ENCODE data around the gene LRP2. TPM values are rescaled to one million over a fixed set of nuclear protein-coding genes. Genes with fewer than 3 reads are reported as not detected.
"Not testable (repeated sequence)": the region's sequence is repeated elsewhere in the genome, so short reads cannot be mapped to it uniquely, and the experiment has no call there.

The LRP2 gene
- total and polyA plus RNA-seq, 2 donors from 2014 or later, result 44.7 to 85.4 TPM

DNA sequence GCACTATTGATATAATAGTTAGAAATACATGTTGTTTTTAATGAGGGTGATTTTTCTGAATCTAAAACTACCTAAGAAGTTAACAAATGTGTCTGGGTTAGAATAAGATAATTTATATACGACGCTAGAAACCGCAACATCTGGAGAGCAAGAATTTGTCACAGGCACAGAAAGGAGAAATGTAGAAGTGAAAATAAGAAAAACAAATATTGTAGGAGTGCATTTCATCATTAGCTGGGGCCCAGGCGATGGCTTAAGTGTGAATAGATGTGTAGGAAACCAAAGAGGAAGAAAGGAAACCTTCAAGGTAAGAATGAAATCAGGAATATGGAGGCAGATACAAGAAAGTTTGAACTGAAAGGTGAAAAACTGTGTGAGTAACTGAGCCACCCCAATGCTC, 90.3 kb downstream of the LRP2 start:
- DNase-seq (no peak), FAIRE-seq (no peak)
- no peaks in the 10 kb centered on the region for H3K9me3 ChIP-seq (ENCODE audit: control insufficient read depth in 2 of 3, insufficient read depth in 1 of 3, low read length in 3 of 3)
- TF ChIP-seq CTCF (IDR thresholded peaks at IDR 0.05; ENCODE audit: borderline replicate concordance, extremely low read depth, insufficient read depth), result no peak
- H3K4me3 ChIP-seq (ENCODE audit: low read length in 3 of 3), result no peak overlapping the region
- H3K27ac ChIP-seq (ENCODE audit: low read depth in 2 of 2, low read length in 2 of 2), result no peak overlapping the region
- H3K4me1 ChIP-seq (ENCODE audit: control insufficient read depth in 2 of 3, insufficient read depth in 2 of 3, low read depth in 1 of 3, low read length in 3 of 3), result no peaks in the 10 kb centered on the region
- no peaks in the 10 kb centered on the region for H3K27me3 ChIP-seq (ENCODE audit: control insufficient read depth, insufficient read depth, low read length)
- H3K36me3 ChIP-seq (ENCODE audit: control insufficient read depth in 2 of 3, insufficient read depth in 3 of 3, low read length in 3 of 3), result peaks cover 0 to 37% (median 3%) of the 10 kb centered on the region in 3 donors
- intact Hi-C loops (cut with DNase I), result no loop called here
- H3K9ac ChIP-seq (ENCODE audit: low read length in 3 of 3), result no peak overlapping the region

GRCh38 chr2:169270574-169270973, 91.8 kb downstream of the LRP2 start:
- H3K27me3 ChIP-seq (ENCODE audit: control insufficient read depth, insufficient read depth, low read length); H3K9me3 ChIP-seq (ENCODE audit: control insufficient read depth in 2 of 3, insufficient read depth in 1 of 3, low read length in 3 of 3); H3K27ac ChIP-seq (ENCODE audit: low read depth in 2 of 2, low read length in 2 of 2); H3K4me1 ChIP-seq (ENCODE audit: control insufficient read depth in 2 of 3, insufficient read depth in 2 of 3, low read depth in 1 of 3, low read length in 3 of 3); FAIRE-seq; H3K9ac ChIP-seq (ENCODE audit: low read length in 3 of 3); H3K4me3 ChIP-seq (ENCODE audit: low read length in 3 of 3); intact Hi-C loops (cut with DNase I); DNase-seq: not testable (repeated sequence)
- peaks cover 0 to 40% (median 2%) of the 10 kb centered on the region in 3 donors for H3K36me3 ChIP-seq (ENCODE audit: control insufficient read depth in 2 of 3, insufficient read depth in 3 of 3, low read length in 3 of 3)

DNA sequence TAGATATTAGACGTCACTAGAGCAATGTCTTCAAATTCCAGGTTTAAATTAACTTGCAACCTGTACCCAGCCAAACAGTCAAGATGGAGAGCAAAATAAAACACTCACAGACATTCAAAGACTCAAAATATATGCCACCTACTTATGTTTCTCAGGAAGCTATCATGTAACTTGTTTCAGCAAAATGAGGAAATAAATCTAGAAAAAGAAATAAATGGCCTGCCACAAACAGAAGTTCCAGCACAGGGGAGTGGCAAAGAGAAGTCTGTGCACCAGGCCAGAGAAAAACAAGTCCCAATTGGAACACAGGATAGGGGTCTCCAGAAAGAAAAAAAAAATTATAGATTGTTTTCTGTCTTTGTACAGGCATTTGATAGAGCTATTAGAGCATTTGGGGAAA, 96.7 kb downstream of the LRP2 start:
- Histone ChIP-seq H3K36me3 (ENCODE audit: control insufficient read depth in 2 of 3, insufficient read depth in 3 of 3, low read length in 3 of 3) (peaks cover 0 to 9% (median 0%) of the 10 kb centered on the region in 3 donors), H3K9me3 (ENCODE audit: control insufficient read depth in 2 of 3, insufficient read depth in 1 of 3, low read length in 3 of 3) (no peaks in the 10 kb centered on the region), H3K27me3 (ENCODE audit: control insufficient read depth, insufficient read depth, low read length) (no peaks in the 10 kb centered on the region), H3K27ac (ENCODE audit: low read depth in 2 of 2, low read length in 2 of 2) (no peak overlapping the region), H3K4me1 (ENCODE audit: control insufficient read depth in 2 of 3, insufficient read depth in 2 of 3, low read depth in 1 of 3, low read length in 3 of 3) (no peaks in the 10 kb centered on the region), H3K4me3 (ENCODE audit: low read length in 3 of 3) (no peak overlapping the region), H3K9ac (ENCODE audit: low read length in 3 of 3) (no peak overlapping the region)
- no peak for FAIRE-seq
- DNase-seq, result peak in 2 of 5 donors; percentile 28 to 43
- intact Hi-C loops (cut with DNase I), result no loop called here
- no peak for TF ChIP-seq CTCF (IDR thresholded peaks at IDR 0.05; ENCODE audit: borderline replicate concordance, extremely low read depth, insufficient read depth)

GRCh38 chr2:169260846-169261642, 101.3 kb downstream of the LRP2 start:
- Histone ChIP-seq H3K4me3 (ENCODE audit: low read length in 3 of 3) (no peak overlapping the region), H3K36me3 (ENCODE audit: control insufficient read depth in 2 of 3, insufficient read depth in 3 of 3, low read length in 3 of 3) (peaks cover 0 to 12% (median 0%) of the 10 kb centered on the region in 3 donors), H3K27me3 (ENCODE audit: control insufficient read depth, insufficient read depth, low read length) (no peaks in the 10 kb centered on the region), H3K9me3 (ENCODE audit: control insufficient read depth in 2 of 3, insufficient read depth in 1 of 3, low read length in 3 of 3) (no peaks in the 10 kb centered on the region), H3K9ac (ENCODE audit: low read length in 3 of 3) (no peak overlapping the region), H3K27ac (ENCODE audit: low read depth in 2 of 2, low read length in 2 of 2) (no peak overlapping the region), H3K4me1 (ENCODE audit: control insufficient read depth in 2 of 3, insufficient read depth in 2 of 3, low read depth in 1 of 3, low read length in 3 of 3) (no peaks in the 10 kb centered on the region)
- FAIRE-seq, result no peak
- TF ChIP-seq CTCF (IDR thresholded peaks at IDR 0.05; ENCODE audit: borderline replicate concordance, extremely low read depth, insufficient read depth), result no peak
- DNase-seq, result no peak
- intact Hi-C loops (cut with DNase I), result no loop called here
